SK-N-SH (cell line): Measurements from ENCODE around the gene TEAD1.

Experiments used
- ELF1 ChIP-seq: IDR thresholded peaks from 2 replicates; pipeline ENCODE4 v1.4.0; 2012
- EP300 ChIP-seq, 2 experiments: IDR thresholded peaks; 2 replicates each; pipeline versions ENCODE4 v1.4.0 to v1.6.1; 2012; ENCODE audit warnings: borderline replicate concordance in 1 of 2, low read depth in 1 of 2, low read length in 1 of 2
- EZH2phosphoT487 ChIP-seq: fragments of 200-600 bp; sonication (generic); IDR thresholded peaks from 2 replicates; pipeline ENCODE4 v1.6.1; 2017; ENCODE audit warnings: low read depth, mixed run types, mild to moderate bottlenecking, antibody characterized with exemption, moderate library complexity, borderline replicate concordance
- GATA2 ChIP-seq: sonication (generic); formaldehyde crosslinking; IDR thresholded peaks from 2 replicates; pipeline ENCODE4 v1.5.0; 2020; ENCODE audit warnings: mild to moderate bottlenecking, missing genetic modification reagents
- POLR2AphosphoS5 ChIP-seq: IDR thresholded peaks from 2 replicates; pipeline ENCODE4 v1.6.1; 2012; ENCODE audit warnings: low read depth, low read length
- RAD21 ChIP-seq: IDR thresholded peaks from 2 replicates; pipeline ENCODE4 v1.6.1; 2012; ENCODE audit warnings: mild to moderate bottlenecking, low read length
- TAF1 ChIP-seq: IDR thresholded peaks from 2 replicates; pipeline ENCODE4 v1.6.1; 2012; ENCODE audit warnings: low read depth, mild to moderate bottlenecking, low read length, moderate library complexity, borderline replicate concordance
- TCF12 ChIP-seq: IDR thresholded peaks from 2 replicates; pipeline ENCODE4 v1.4.0; 2012
- YY1 ChIP-seq: IDR thresholded peaks from 2 replicates; pipeline ENCODE4 v1.4.0; 2012; ENCODE audit warnings: low read depth, mild to moderate bottlenecking
- TF ChIP-seq, protein P1 (sequence below): IDR thresholded peaks from 2 replicates; pipeline ENCODE4 v1.6.1; 2012; ENCODE audit warnings: mild to moderate bottlenecking, low read depth, low read length, moderate library complexity
- TF ChIP-seq, protein P2 (sequence below): fragments of 200-600 bp; sonication (generic); IDR thresholded peaks from 2 replicates; pipeline ENCODE4 v1.6.1; 2017; ENCODE audit warnings: antibody characterized with exemption, mild to moderate bottlenecking, moderate library complexity
- TF ChIP-seq, protein P3 (sequence below): IDR thresholded peaks from 2 replicates; pipeline ENCODE4 v1.4.0; 2012; ENCODE audit warnings: low read depth

DNA sequence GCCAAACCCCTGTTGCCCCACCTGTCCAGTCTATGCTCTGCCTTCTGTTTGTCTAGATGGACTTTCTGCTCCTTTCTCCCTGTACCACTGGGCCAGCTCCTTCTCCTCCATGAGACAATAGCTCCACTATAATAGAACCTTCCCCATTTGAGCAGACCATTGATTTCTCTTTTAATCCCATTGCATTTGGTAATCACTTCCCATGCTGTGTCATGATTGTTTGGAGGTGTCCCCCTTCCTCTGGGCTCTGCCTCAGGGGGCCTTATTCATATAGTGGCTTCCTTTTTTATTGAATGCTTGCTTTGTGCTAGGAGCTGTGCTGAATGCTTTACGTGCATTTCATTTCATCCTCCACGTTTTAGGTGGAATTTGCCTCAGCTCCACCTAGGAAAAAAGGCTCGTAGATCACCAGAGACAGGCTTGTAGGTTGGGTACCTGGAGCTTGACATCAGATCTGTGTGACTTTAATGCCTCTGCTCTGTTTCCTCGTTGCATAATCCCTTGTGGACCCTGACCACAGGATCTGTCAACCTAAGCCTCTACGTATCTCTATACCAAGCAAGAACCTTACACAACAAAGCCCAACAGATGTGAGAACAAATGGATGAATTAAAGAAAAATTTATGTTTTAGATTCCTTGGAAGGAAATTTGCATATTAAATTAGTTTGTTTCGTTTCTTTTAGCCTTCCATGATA, 228.7 kb downstream of the TEAD1 start:
- TF ChIP-seq, protein P1, sequence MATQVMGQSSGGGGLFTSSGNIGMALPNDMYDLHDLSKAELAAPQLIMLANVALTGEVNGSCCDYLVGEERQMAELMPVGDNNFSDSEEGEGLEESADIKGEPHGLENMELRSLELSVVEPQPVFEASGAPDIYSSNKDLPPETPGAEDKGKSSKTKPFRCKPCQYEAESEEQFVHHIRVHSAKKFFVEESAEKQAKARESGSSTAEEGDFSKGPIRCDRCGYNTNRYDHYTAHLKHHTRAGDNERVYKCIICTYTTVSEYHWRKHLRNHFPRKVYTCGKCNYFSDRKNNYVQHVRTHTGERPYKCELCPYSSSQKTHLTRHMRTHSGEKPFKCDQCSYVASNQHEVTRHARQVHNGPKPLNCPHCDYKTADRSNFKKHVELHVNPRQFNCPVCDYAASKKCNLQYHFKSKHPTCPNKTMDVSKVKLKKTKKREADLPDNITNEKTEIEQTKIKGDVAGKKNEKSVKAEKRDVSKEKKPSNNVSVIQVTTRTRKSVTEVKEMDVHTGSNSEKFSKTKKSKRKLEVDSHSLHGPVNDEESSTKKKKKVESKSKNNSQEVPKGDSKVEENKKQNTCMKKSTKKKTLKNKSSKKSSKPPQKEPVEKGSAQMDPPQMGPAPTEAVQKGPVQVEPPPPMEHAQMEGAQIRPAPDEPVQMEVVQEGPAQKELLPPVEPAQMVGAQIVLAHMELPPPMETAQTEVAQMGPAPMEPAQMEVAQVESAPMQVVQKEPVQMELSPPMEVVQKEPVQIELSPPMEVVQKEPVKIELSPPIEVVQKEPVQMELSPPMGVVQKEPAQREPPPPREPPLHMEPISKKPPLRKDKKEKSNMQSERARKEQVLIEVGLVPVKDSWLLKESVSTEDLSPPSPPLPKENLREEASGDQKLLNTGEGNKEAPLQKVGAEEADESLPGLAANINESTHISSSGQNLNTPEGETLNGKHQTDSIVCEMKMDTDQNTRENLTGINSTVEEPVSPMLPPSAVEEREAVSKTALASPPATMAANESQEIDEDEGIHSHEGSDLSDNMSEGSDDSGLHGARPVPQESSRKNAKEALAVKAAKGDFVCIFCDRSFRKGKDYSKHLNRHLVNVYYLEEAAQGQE, result no peak
- TF ChIP-seq, protein P2, sequence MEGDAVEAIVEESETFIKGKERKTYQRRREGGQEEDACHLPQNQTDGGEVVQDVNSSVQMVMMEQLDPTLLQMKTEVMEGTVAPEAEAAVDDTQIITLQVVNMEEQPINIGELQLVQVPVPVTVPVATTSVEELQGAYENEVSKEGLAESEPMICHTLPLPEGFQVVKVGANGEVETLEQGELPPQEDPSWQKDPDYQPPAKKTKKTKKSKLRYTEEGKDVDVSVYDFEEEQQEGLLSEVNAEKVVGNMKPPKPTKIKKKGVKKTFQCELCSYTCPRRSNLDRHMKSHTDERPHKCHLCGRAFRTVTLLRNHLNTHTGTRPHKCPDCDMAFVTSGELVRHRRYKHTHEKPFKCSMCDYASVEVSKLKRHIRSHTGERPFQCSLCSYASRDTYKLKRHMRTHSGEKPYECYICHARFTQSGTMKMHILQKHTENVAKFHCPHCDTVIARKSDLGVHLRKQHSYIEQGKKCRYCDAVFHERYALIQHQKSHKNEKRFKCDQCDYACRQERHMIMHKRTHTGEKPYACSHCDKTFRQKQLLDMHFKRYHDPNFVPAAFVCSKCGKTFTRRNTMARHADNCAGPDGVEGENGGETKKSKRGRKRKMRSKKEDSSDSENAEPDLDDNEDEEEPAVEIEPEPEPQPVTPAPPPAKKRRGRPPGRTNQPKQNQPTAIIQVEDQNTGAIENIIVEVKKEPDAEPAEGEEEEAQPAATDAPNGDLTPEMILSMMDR, result no peak
- no peak for TF ChIP-seq EZH2phosphoT487
- no peak for TF ChIP-seq GATA2 (CRISPR knock-in tag)
- no peak for TF ChIP-seq EP300 (IDR thresholded peaks at IDR 0.05; ENCODE audit: borderline replicate concordance in 1 of 2, low read depth in 1 of 2, low read length in 1 of 2)
- TF ChIP-seq ELF1, result no peak
- TF ChIP-seq YY1, result no peak
- no peak for TF ChIP-seq TCF12
- no peak for TF ChIP-seq TAF1
- TF ChIP-seq, protein P3, sequence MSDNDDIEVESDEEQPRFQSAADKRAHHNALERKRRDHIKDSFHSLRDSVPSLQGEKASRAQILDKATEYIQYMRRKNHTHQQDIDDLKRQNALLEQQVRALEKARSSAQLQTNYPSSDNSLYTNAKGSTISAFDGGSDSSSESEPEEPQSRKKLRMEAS, result no peak
- no peak for TF ChIP-seq POLR2AphosphoS5
- TF ChIP-seq RAD21, result no peak
